Activated CD4-positive, alpha-beta T cell treated with anti-CD3 and anti-CD28 coated beads for 4 hours (primary cell): Measurements from ENCODE around the gene LINGO4.

Experiments used
- DNase-seq, 2 donors: peaks; one replicate each; pipeline ENCODE4 v3.0.0-alpha.2; 2020

Gene LINGO4

GRCh38 chr1:151805066-151805820 is at the start of gene LINGO4:
Gene LINGO4 (minus strand): TSS chr1:151805419. CDS start chr1:151802704, 2,715 bp downstream.
- DNase-seq = no peak

- no peak for DNase-seq
Observed at GRCh38 chr1:151854658-151855057, 49.4 kb upstream of the LINGO4 start.

- DNase-seq = no peak
Observed at GRCh38 chr1:151853411-151853943, 48.3 kb upstream of the LINGO4 start, which contains the start of gene THEM5. Gene THEM5 (minus strand): TSS chr1:151853712. CDS start chr1:151853565, 147 bp downstream.

- no peak for DNase-seq
Observed at GRCh38 chr1:151852733-151853132, 47.5 kb upstream of the LINGO4 start.

GRCh38 chr1:151851886-151852285 is 46.7 kb upstream of the LINGO4 start:
- no peak for DNase-seq

- no peak for DNase-seq
Observed at GRCh38 chr1:151849871-151850270, 44.7 kb upstream of the LINGO4 start.

GRCh38 chr1:151849126-151849525 is 43.9 kb upstream of the LINGO4 start:
- DNase-seq = no peak

- DNase-seq = no peak
Observed at GRCh38 chr1:151847867-151848596, 42.8 kb upstream of the LINGO4 start.

GRCh38 chr1:151846686-151847237 is 41.5 kb upstream of the LINGO4 start:
- no peak for DNase-seq

- DNase-seq = no peak
Observed at GRCh38 chr1:151846062-151846568, 40.9 kb upstream of the LINGO4 start.

- no peak for DNase-seq
Observed at GRCh38 chr1:151843398-151843797, 38.2 kb upstream of the LINGO4 start.

- no peak for DNase-seq
Observed at GRCh38 chr1:151841141-151841540, 35.9 kb upstream of the LINGO4 start.

- DNase-seq = no peak
Observed at GRCh38 chr1:151840421-151840820, 35.2 kb upstream of the LINGO4 start.

- peak; percentile 66 to 69 for DNase-seq
Observed at GRCh38 chr1:151839457-151840403, 34.5 kb upstream of the LINGO4 start, which contains the start of gene C2CD4D. Gene C2CD4D (minus strand): TSS chr1:151839820. CDS start chr1:151838989, 831 bp downstream.

- no peak for DNase-seq
Observed at GRCh38 chr1:151839082-151839412, 33.8 kb upstream of the LINGO4 start.

GRCh38 chr1:151838222-151839081 is 33.2 kb upstream of the LINGO4 start:
- DNase-seq = peak in 1 of 2 donors; percentile 49

- DNase-seq = no peak
Observed at GRCh38 chr1:151837884-151838221, 32.6 kb upstream of the LINGO4 start.

GRCh38 chr1:151837197-151837596 is 32.0 kb upstream of the LINGO4 start:
- DNase-seq = no peak

GRCh38 chr1:151835596-151835995 is 30.4 kb upstream of the LINGO4 start:
- DNase-seq = no peak

- no peak for DNase-seq
Observed at GRCh38 chr1:151834239-151834638, 29.0 kb upstream of the LINGO4 start.
